ENCODE results near the gene SPOPL.
"Not testable (repeated sequence)": the region's sequence is repeated elsewhere in the genome, so short reads cannot be mapped to it uniquely, and the experiment has no call there.

SPOPL gene

GRCh38 chr2:138501425-138502254 is at the start of gene SPOPL:
Gene SPOPL (plus strand): TSS chr2:138501770. CDS start chr2:138550217, 48,447 bp downstream.
- peak; percentile 41 to 64 for DNase-seq

GRCh38 chr2:138452324-138452723 is 49.2 kb upstream of the SPOPL start:
- DNase-seq = no peak

GRCh38 chr2:138453815-138454214 is 47.8 kb upstream of the SPOPL start:
- no peak for DNase-seq

DNA sequence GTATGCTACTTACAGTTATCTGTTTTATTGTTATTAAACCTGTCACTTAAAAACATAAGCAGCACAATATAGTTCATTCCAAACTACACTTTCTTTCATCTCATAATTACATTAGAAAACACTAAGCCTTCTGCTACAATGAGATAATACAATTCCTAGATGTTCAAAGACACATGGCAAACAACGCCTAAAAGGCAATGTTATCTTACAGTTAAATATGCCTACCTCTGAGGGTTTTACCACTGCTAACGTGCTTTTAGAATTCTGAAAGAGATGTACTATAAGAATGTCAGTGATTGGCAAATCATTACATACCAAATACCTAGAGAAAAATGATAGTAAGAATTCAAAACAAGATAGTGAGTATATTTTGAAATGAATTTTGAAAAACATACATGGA is 46.8 kb upstream of the SPOPL start:
- no peak for DNase-seq

DNA sequence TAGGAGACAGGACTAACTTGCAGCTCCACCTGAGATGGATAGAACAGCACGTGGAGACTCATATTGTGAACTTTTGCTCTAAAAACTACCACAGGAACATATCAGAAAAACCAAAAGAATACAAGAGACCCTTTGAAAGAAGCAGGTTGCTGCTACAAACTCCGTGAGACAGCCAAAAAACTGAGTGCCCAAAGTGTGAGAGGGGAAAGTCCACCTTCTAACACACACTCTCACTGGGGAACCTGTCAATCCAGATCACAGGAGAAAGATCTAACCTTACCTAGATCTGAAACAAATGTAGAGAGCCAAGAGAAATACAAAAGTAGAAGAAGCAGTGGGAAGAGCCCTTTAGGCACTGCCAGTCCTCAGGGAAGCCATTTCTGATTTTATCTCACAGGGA is 46.3 kb upstream of the SPOPL start:
- DNase-seq = no peak

- DNase-seq = no peak
These were observed 45.9 kb upstream of the SPOPL start for GRCh38 chr2:138455691-138456090.

DNA sequence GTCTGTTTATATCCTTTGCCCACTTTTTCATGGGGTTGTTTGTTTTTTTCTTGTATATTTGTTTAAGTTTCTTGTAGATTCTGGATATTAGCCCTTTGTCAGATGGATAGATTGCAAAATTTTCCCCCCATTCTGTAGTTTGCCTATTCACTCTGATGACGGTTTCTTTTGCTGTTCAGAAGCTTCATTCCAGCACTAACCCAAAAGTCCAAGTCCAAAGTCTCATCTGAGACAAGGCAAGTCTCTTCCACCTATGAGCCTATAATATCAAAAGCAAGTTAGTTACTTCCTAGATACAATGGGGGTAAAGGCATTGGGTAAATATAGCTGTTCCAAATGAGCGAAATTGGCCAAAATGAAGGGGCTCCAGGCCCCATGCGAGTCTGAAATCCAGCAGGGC is 38.9 kb upstream of the SPOPL start:
- not testable (repeated sequence) for DNase-seq

- DNase-seq = no peak
These were observed 33.0 kb upstream of the SPOPL start for GRCh38 chr2:138468617-138469016.

DNA sequence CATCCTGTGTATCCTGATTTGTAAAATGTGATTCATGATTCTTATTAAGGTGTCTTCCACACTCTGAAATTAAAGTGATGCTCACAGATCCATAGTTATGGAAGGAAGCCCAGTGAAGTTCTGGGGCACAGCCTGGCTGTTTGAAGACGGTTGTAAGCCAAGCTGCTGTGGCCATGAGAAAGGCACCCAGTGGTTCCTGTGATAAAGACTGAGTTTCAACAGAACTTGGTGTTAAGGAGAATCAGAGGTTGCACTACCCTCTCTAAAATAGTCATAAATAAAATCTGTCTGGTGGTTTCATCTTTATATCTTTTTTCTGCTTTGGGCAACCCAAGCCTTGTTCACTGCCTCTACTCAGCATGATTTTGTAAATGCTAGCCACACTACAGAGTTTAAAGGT is 32.2 kb upstream of the SPOPL start:
- DNase-seq = no peak

GRCh38 chr2:138470941-138471340 is 30.6 kb upstream of the SPOPL start:
- DNase-seq = no peak

DNA sequence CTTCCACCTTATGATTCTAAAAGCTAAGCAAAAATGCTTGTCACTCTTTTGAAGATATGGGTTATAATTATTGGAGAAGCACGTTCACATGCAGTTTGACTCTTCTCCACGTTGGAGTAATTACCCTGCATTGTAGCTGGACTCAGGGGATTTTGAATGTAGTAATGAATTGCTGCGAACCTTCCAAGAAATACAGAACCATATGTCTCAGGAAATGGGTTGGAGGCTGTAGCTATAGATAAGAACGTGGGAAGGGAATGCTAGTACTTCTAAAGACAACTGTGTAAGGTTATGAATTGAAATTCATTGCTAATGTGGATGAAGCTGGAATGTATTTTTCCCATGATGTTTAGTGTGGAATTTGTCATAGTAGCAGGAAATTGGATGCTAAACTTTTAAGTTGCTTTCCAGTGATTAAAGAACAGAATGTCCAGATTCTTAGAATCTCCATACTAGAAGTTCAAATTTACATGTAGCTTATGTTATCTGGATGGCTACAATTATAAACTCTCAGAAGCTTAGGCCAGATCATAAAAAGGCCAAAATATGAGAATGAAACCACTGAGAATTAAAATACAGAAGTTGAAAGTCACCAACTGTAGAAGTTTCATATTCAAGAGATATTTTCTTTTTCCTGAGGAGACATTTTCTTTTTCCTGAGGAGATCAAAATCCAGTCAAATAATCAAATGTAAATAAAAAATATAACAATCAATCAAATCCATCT is 27.3 kb upstream of the SPOPL start:
- no peak for DNase-seq

DNA sequence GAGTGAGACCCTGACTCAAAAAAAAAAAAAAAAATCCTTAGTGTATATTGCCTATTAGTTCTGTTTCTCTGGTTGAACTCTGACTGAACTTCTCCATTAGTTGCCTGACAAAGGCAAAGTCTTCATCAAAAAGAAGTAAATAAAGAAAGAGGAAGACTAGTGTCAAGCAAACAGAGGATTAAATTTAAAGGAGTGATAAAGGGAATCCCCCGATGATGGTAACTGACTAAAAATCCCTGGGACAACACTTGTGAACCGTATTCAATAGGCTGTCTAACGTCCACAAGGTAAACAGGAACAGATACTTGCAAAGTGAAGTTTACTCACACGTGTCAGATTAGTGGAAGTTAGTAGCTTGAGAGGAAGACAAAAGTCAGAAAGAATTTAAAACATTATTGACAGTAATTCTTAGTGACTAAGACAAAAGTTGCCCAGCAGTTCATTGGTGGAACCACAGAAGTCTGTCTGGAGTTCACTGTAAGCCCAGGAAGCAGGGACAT is 26.2 kb upstream of the SPOPL start:
- DNase-seq = no peak

- DNase-seq = no peak
These were observed 25.4 kb upstream of the SPOPL start for GRCh38 chr2:138476186-138476585.

DNA sequence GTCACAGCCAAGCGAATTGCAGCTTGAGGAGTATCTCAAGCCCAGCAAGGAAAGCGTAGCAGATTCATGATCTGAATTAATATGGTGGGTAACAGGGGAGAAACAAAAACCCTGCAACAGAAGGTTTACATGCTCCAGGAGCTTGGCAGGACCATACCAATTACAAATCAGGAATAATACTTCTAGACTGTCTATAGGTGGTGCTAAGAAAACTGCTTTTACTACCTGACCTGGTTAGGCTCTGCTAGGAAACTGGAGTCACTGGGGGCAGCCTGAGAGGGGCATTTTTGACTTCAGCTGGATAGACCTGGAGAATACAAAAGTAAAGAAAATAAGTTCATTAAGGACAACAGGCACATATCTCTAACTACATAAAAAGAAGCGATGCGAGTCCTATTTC is 24.6 kb upstream of the SPOPL start:
- DNase-seq = no peak

DNA sequence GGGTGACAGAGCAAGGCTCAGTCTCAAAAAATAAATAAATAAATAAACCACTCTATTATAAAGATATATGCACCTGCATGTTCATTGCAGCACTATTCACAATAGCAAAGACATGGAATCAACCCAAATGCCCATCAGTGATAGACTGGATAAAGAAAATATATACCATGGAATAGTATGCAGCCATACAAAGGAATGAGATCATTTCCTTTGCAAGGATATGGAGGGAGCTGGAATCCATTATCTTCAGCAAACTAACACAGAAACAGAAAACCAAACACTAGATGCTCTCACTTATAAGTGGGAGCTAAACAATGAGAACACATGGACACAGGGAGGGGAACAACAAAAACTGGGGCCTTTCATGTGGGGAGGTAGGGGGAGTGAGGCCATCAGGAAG is 18.8 kb upstream of the SPOPL start:
- not testable (repeated sequence) for DNase-seq

DNA sequence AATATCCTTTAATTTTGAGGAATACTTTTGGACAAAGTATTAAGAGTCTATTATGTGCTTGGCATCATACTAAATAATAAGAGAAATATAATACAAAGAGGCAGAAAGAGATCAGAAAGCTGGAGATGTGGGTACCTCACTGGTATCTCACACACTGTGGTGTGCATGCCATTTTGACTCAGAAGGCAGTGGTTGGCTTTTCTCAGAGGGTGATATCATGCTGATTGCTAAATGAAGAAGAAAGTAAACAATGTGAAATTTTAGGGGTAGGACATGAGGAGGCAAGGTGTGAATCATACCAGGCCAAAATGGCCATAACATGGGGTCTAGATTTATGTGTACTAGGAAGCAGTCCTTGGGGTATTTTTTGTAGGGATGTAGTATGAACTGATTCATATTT is 16.6 kb upstream of the SPOPL start:
- DNase-seq = no peak

DNA sequence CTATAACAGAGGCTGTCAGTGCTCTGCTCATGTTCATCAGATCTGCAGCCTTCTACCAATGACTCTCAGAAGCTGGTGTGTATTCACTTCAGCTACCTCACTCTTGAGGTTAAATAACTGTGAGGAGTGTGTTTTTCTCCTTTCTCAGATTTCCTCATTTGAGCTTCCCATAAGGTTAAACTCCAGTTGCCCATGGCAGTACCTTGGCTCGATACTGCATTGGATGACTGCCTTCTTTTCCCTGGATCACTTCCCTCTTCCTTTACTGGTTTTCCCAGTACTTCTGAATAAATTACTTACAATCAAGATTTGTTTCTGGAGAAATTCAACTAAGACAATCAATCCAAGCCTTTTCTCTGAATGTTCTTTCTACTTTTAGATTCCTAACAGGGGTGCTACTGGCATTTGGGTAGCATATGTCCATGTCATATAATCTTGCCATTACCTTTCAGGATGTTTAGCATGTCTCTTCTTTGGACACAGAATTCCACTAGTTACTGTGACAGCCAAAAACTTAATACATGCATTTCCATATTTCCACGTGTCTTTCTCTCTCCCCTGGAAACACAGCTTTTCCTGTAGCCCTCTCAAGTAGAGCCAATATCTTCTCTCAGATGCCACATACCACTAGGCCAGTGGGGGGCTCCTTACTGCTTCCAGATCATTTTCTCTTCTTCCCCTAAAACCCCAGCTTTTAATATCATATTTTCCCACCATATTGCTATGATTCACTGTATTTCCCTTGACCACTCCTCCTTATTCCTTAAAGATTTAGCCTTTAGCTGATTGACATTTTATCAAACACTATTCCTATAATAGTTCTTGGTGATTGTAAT is 15.0 kb upstream of the SPOPL start:
- no peak for DNase-seq

- DNase-seq = no peak
These were observed 10.7 kb upstream of the SPOPL start for GRCh38 chr2:138490673-138491494.

- DNase-seq = no peak
These were observed 10.1 kb upstream of the SPOPL start for GRCh38 chr2:138491495-138491862.

- DNase-seq = no peak
These were observed 9.4 kb upstream of the SPOPL start for GRCh38 chr2:138492160-138492559.

- DNase-seq = no peak
These were observed 8.2 kb upstream of the SPOPL start for GRCh38 chr2:138493334-138493733.

DNA sequence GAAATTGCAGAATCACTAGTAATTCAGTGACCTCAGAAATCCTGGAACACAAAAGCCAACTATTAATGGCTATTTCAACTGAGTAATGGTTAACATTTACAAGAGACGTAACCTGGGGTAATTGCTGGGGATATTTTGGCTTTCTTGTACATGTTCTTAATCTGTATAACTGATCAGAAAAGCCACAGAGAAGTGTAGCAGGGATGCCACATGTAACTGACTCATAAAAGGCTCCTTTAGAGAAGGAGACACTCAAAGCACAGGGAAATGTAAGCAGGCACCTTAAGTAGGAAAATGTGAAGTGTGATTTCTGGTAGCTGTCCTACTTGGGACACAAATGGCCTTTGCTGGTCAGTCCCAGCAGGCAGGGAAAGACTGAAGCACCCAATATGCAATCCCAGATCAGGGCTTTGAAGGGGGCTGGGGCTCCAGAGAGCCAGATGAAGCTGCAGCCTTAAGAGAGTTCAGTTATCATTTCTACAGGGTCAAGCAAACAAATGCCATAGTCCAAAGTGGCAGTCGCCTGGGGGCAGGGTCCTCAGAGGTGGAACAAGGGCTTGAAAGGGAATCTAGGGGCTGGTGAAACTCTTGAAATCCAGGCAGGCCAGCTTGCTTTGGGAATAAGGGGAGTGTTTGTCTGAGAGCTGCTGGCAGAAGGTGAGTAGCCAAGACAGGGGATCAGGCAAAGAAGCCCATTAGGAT is 7.2 kb upstream of the SPOPL start:
- no peak for DNase-seq
